Astrocyte (in vitro differentiated cells and primary cell): Measurements from ENCODE around the gene KMT2B. TPM values are rescaled to one million over a fixed set of nuclear protein-coding genes. Genes with fewer than 3 reads are reported as not detected.

Source experiments
- DNase-seq: peaks from one replicate; pipeline ENCODE4 v3.0.0-alpha.2; 2010; ENCODE audit warnings: low read depth
- FAIRE-seq: peaks from 2 replicates; lab custom pipeline; 2011; peaks lifted over from hg19 to GRCh38; lab: Jason Lieb, UNC
- H2AFZ ChIP-seq: 2 replicates; pipeline ENCODE4 v1.6.0; 2012; ENCODE audit warnings: low read depth, low read length, inconsistent platforms
- H3K27ac ChIP-seq: 2 replicates; pipeline ENCODE4 v1.5.1; 2011; ENCODE audit warnings: low read depth, low read length, inconsistent platforms
- H3K27me3 ChIP-seq: 2 replicates; pipeline ENCODE4 v1.6.0; 2011; ENCODE audit warnings: low read length, inconsistent platforms; ENCODE audit not compliant: insufficient read depth
- H3K36me3 ChIP-seq: 2 replicates; pipeline ENCODE4 v1.5.1; 2011; ENCODE audit warnings: low read length, inconsistent platforms; ENCODE audit not compliant: insufficient read depth
- H3K4me1 ChIP-seq: 2 replicates; pipeline ENCODE4 v1.5.1; 2011; ENCODE audit warnings: low read length, inconsistent platforms; ENCODE audit not compliant: insufficient read depth
- H3K4me2 ChIP-seq: 2 replicates; pipeline ENCODE4 v1.6.0; 2012; ENCODE audit warnings: low read length, inconsistent platforms
- H3K4me3 ChIP-seq: 2 replicates; pipeline ENCODE4 v1.5.1; 2011; ENCODE audit warnings: low read depth, mild to moderate bottlenecking, low read length, inconsistent platforms; ENCODE audit not compliant: insufficient read depth
- H3K79me2 ChIP-seq: 2 replicates; pipeline ENCODE4 v1.6.0; 2012; ENCODE audit warnings: mild to moderate bottlenecking, low read length, inconsistent platforms; ENCODE audit not compliant: insufficient read depth
- H3K9ac ChIP-seq: 2 replicates; pipeline ENCODE4 v1.6.0; 2012; ENCODE audit warnings: mild to moderate bottlenecking, low read length, inconsistent platforms
- H3K9me3 ChIP-seq: 2 replicates; pipeline ENCODE4 v1.5.1; 2012; ENCODE audit warnings: low read depth, mild to moderate bottlenecking, low read length, inconsistent platforms; ENCODE audit not compliant: insufficient read depth
- H4K20me1 ChIP-seq: 2 replicates; pipeline ENCODE4 v1.6.0; 2012; ENCODE audit warnings: low read length, inconsistent platforms; ENCODE audit not compliant: insufficient read depth
- H3K27ac Mint-ChIP-seq: one replicate; pipeline ENCODE4 v1.8.0; 2021; ENCODE audit warnings: mild to moderate bottlenecking, mixed read lengths; ENCODE audit not compliant: unreplicated experiment
- H3K27me3 Mint-ChIP-seq: one replicate; pipeline ENCODE4 v1.8.0; 2021; ENCODE audit warnings: low read depth, mixed read lengths; ENCODE audit not compliant: unreplicated experiment
- H3K36me3 Mint-ChIP-seq: one replicate; pipeline ENCODE4 v1.8.0; 2021; ENCODE audit warnings: low read depth, mixed read lengths; ENCODE audit not compliant: unreplicated experiment
- H3K4me1 Mint-ChIP-seq: one replicate; pipeline ENCODE4 v1.8.0; 2021; ENCODE audit warnings: low read depth, mixed read lengths; ENCODE audit not compliant: unreplicated experiment
- H3K4me3 Mint-ChIP-seq: one replicate; pipeline ENCODE4 v1.8.0; 2021; ENCODE audit warnings: mild to moderate bottlenecking, moderate library complexity, mixed read lengths; ENCODE audit not compliant: unreplicated experiment
- H3K9me3 Mint-ChIP-seq: one replicate; pipeline ENCODE4 v1.8.0; 2021; ENCODE audit warnings: mild to moderate bottlenecking, mixed read lengths; ENCODE audit not compliant: unreplicated experiment
- CTCF ChIP-seq: IDR thresholded peaks from 2 replicates; pipeline ENCODE4 v1.5.1; 2011; ENCODE audit warnings: low read depth, mild to moderate bottlenecking, inconsistent platforms, low read length, moderate library complexity; ENCODE audit not compliant: insufficient read depth
- EZH2 ChIP-seq: IDR thresholded peaks from 2 replicates; pipeline ENCODE4 v1.6.1; 2012; ENCODE audit warnings: mild to moderate bottlenecking, low read length, inconsistent platforms; ENCODE audit not compliant: insufficient read depth
- total RNA-seq: library from RNA; stranded (reverse); gene quantifications from 2 replicates; pipeline ENCODE4 v1.2.1, GENCODE V29; 2021

The KMT2B gene
- total RNA-seq, 1 donor from 2014 or later = 28.7 TPM

GRCh38 chr19:35732540-35733179 lies 14.9 kb downstream of the KMT2B start:
- no peak overlapping the region for H3K27ac Mint-ChIP-seq
- H3K4me3 ChIP-seq = no peak overlapping the region
- H3K9me3 ChIP-seq = no peaks in the 10 kb centered on the region
- DNase-seq (no peak), FAIRE-seq (no peak)
- no peaks in the 10 kb centered on the region for H3K9me3 Mint-ChIP-seq
- no peak overlapping the region for H2AFZ ChIP-seq
- H3K27me3 ChIP-seq = no peaks in the 10 kb centered on the region
- H3K27ac ChIP-seq = no peak overlapping the region
- H3K27me3 Mint-ChIP-seq = no peaks in the 10 kb centered on the region
- H3K4me2 ChIP-seq = no peak overlapping the region
- TF ChIP-seq CTCF (no peak), EZH2 (no peak)
- H3K79me2 ChIP-seq = no peaks in the 10 kb centered on the region
- H3K9ac ChIP-seq = no peak overlapping the region
- H4K20me1 ChIP-seq = peaks cover 42% of the 10 kb centered on the region
- H3K4me1 Mint-ChIP-seq = no peaks in the 10 kb centered on the region
- H3K36me3 ChIP-seq = peaks cover 26% of the 10 kb centered on the region
- peaks cover 26% of the 10 kb centered on the region for H3K36me3 Mint-ChIP-seq
- H3K4me3 Mint-ChIP-seq = no peak overlapping the region
- no peaks in the 10 kb centered on the region for H3K4me1 ChIP-seq

- DNase-seq (no peak), FAIRE-seq (no peak)
- Mint-ChIP-seq H3K4me3 (no peak overlapping the region), H3K27ac (no peak overlapping the region), H3K27me3 (no peaks in the 10 kb centered on the region), H3K4me1 (no peaks in the 10 kb centered on the region), H3K36me3 (peaks cover 26% of the 10 kb centered on the region), H3K9me3 (no peaks in the 10 kb centered on the region)
- no peaks in the 10 kb centered on the region for H3K27me3 ChIP-seq
- peaks cover 45% of the 10 kb centered on the region for H4K20me1 ChIP-seq
- H3K9me3 ChIP-seq = no peaks in the 10 kb centered on the region
- no peak overlapping the region for H3K9ac ChIP-seq
- H3K4me3 ChIP-seq = no peak overlapping the region
- no peaks in the 10 kb centered on the region for H3K4me1 ChIP-seq
- H3K27ac ChIP-seq = no peak overlapping the region
- no peak for TF ChIP-seq EZH2
- TF ChIP-seq CTCF = no peak
- no peaks in the 10 kb centered on the region for H3K79me2 ChIP-seq
- H3K36me3 ChIP-seq = peaks cover 23% of the 10 kb centered on the region
- no peak overlapping the region for H2AFZ ChIP-seq
- H3K4me2 ChIP-seq = no peak overlapping the region
Measured at GRCh38 chr19:35733180-35734125, 15.7 kb downstream of the KMT2B start.
